ENCODE measurements around the gene CCDC102B.

CCDC102B gene

GRCh38 chr18:69082499-69082898 is 284.6 kb downstream of the CCDC102B start:
- DNase-seq (ENCODE audit: low read depth in 2 of 2) = no peak

- no peak for DNase-seq (ENCODE audit: low read depth in 2 of 2)
Observed at GRCh38 chr18:69085951-69086350, 288.1 kb downstream of the CCDC102B start.

GRCh38 chr18:69088973-69089372 is 291.1 kb downstream of the CCDC102B start:
- no peak for DNase-seq (ENCODE audit: low read depth in 2 of 2)

- DNase-seq (ENCODE audit: low read depth in 2 of 2) = no peak
Observed at GRCh38 chr18:69097349-69097748, 299.5 kb downstream of the CCDC102B start.

DNA sequence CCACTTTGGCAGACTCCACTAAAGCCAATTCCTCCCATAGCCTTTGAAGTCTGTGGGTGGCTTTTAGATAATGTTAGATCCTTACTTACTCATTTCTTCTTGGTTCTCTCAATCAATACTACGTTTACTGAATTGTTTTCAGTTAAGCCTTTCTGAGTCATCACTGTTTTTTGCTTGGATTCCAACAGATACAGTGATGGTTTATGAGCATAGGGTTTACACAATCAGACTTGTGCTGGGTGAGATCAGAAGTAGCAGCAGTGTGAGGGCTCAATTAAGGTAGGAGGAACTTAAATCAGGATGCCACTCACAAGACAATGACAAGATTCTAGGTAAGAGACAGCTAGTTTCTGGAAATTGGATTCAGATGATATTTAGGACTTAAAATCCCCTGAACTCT is 305.1 kb downstream of the CCDC102B start:
- DNase-seq (ENCODE audit: low read depth in 2 of 2) = no peak
